Sigmoid colon (tissue), 7 donors: ENCODE results near the gene PRH2. TPM values are rescaled to one million over a fixed set of nuclear protein-coding genes. Genes with fewer than 3 reads are reported as not detected.

ENCODE experiments used
- DNase-seq: peaks from one replicate; pipeline ENCODE4 v3.0.0-alpha.2; 2019
- H3K27ac ChIP-seq, 4 donors: fragments of 200-600 bp; sonication (generic); one replicate each; pipeline ENCODE4 v1.5.1; 2016 to 2019; ENCODE audit warnings: mild to moderate bottlenecking in 1 of 4
- H3K27me3 ChIP-seq, 3 donors: fragments of 200-600 bp; sonication (generic); one replicate each; pipeline ENCODE4 v1.5.1; 2019; ENCODE audit warnings: mild to moderate bottlenecking in 1 of 3
- H3K36me3 ChIP-seq, 4 donors: fragments of 200-600 bp; sonication (generic); one replicate each; pipeline ENCODE4 v1.5.1; 2016 to 2019
- H3K4me1 ChIP-seq, 4 donors: fragments of 200-600 bp; sonication (generic); one replicate each; pipeline ENCODE4 v1.5.1; 2017 to 2019
- H3K4me3 ChIP-seq, 4 donors: fragments of 200-600 bp; sonication (generic); one replicate each; pipeline ENCODE4 v1.5.1; 2017 to 2019; ENCODE audit warnings: mild to moderate bottlenecking in 2 of 4, moderate library complexity in 1 of 4
- H3K9me3 ChIP-seq, 4 donors: fragments of 200-600 bp in 3 of 4; sonication (generic) in 3 of 4; one replicate each; pipeline versions ENCODE4 v1.5.1 to v1.6.1; 2013 to 2019
- EP300 ChIP-seq, 4 donors: sonication (generic); formaldehyde crosslinking; IDR thresholded peaks; one replicate each; pipeline ENCODE4 v1.6.1; 2017; ENCODE audit warnings: antibody characterized with exemption in 4 of 4
- POLR2A ChIP-seq, 2 donors: fragments of 450-650 bp; IDR thresholded peaks; one replicate each; pipeline ENCODE4 v1.6.1; 2016; ENCODE audit warnings: antibody characterized with exemption in 2 of 2, mild to moderate bottlenecking in 2 of 2, moderate library complexity in 2 of 2
- POLR2AphosphoS5 ChIP-seq, 4 donors: sonication (generic); formaldehyde crosslinking; IDR thresholded peaks; one replicate each; pipeline ENCODE4 v1.6.1; 2017; ENCODE audit warnings: antibody characterized with exemption in 4 of 4
- WGBS, 2 donors: extraction: QIAGEN DNeasy Blood & Tissue Kit; methylation state at CpG; one replicate each; pipeline ENCODE4 v1.1.7; 2013; 5-methylcytosine and 5-hydroxymethylcytosine counted together
- intact Hi-C: fragments of 100-400 bp; cut with DNase I; formaldehyde crosslinking; loops from one replicate; pipeline ENCODE4 v1.15.1; 2023
- polyA plus RNA-seq, 3 donors: library from polyadenylated mRNA; stranded (reverse); fragments of 200-250 nt; gene quantifications; one replicate each; pipeline ENCODE4 v1.2.3, GENCODE V29; 2013
- total RNA-seq, 4 donors: library from RNA; depleted of rRNA; stranded (reverse); fragments of >200 nt; gene quantifications; one replicate each; pipeline ENCODE4 v1.1.0, GENCODE V29; 2016
- TF ChIP-seq, protein P1 (sequence below), 4 experiments: fragments of 450-650 bp in 3 of 4; fragments of 200-600 bp in 1 of 4; IDR thresholded peaks; one replicate each; pipeline ENCODE4 v1.5.1; 2016 to 2019; ENCODE audit warnings: antibody characterized with exemption in 4 of 4, mild to moderate bottlenecking in 3 of 4, moderate library complexity in 2 of 4
- donor health status: healthy with polysubstance abuse.
- donor health status: Bipolar disorder and iron deficiency.
- donor health status: healthy.

The PRH2 gene
- total and polyA plus RNA-seq, 7 donors = 1.2 to 1.4 TPM; not detected in 5

DNA sequence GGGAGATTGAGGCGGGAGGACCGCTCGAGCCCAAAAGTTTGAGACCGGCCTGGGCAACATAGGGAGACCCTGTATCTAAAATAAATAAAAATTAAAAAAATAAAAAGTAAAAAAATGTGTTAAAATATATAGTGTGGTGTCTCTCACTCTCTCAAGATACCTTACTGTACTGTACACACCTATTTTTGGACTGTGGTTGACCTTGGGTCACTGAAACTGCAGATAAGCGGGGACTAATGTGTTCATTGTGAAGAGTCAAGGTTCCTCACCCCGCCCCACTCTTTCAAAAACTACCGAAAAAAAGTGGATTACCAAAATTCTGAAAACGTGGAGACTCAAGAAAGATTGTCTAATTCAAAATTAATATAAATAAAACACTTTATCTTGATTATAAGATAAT is 18.7 kb upstream of the PRH2 start:
- no peak for TF ChIP-seq POLR2A (IDR thresholded peaks at IDR 0.05)
- TF ChIP-seq POLR2AphosphoS5 (IDR thresholded peaks at IDR 0.05) = no peak
- intact Hi-C loops = no loop called here
- Histone ChIP-seq H3K36me3 (no peaks in the 10 kb centered on the region), H3K4me1 (no peaks in the 10 kb centered on the region), H3K4me3 (no peak overlapping the region), H3K27ac (no peak overlapping the region), H3K27me3 (no peaks in the 10 kb centered on the region), H3K9me3 (peaks cover 0 to under 1% (median 0%) of the 10 kb centered on the region in 4 donors)
- WGBS, 2 donors = 84 to 96% methylated on average over 8 of the region's 8 CpGs
- no peak for DNase-seq

DNA sequence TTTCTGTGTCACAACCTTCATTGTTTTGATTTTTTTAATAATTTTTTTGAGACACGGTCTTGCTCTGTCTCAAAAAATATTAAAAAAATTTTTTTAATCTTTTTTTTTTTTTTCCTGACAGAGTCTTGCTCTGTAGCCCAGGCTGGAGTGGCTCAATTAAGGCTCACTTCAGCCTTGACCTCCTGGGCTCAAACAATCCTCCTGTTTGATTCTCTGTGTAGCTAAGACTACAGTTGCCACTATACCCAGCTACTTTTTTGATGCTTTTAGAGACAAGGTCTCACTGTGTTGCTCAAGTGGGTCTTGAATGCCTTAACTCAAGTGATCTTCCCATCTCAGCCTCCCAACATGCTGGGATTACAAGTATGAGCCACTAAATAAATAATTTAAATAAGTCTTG is 9.2 kb upstream of the PRH2 start:
- intact Hi-C loops = no loop called here
- H3K9me3 ChIP-seq = no peaks in the 10 kb centered on the region
- WGBS, 2 donors = 94 to 96% methylated on average over 1 of the region's 1 CpG
- DNase-seq = no peak
- TF ChIP-seq, protein P1, sequence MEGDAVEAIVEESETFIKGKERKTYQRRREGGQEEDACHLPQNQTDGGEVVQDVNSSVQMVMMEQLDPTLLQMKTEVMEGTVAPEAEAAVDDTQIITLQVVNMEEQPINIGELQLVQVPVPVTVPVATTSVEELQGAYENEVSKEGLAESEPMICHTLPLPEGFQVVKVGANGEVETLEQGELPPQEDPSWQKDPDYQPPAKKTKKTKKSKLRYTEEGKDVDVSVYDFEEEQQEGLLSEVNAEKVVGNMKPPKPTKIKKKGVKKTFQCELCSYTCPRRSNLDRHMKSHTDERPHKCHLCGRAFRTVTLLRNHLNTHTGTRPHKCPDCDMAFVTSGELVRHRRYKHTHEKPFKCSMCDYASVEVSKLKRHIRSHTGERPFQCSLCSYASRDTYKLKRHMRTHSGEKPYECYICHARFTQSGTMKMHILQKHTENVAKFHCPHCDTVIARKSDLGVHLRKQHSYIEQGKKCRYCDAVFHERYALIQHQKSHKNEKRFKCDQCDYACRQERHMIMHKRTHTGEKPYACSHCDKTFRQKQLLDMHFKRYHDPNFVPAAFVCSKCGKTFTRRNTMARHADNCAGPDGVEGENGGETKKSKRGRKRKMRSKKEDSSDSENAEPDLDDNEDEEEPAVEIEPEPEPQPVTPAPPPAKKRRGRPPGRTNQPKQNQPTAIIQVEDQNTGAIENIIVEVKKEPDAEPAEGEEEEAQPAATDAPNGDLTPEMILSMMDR (IDR thresholded peaks at IDR 0.05) = no peak
- TF ChIP-seq POLR2AphosphoS5 (IDR thresholded peaks at IDR 0.05) = no peak
- H3K27ac ChIP-seq = no peak overlapping the region
- no peak overlapping the region for H3K4me3 ChIP-seq
- no peaks in the 10 kb centered on the region for H3K36me3 ChIP-seq
- H3K27me3 ChIP-seq = no peaks in the 10 kb centered on the region
- H3K4me1 ChIP-seq = no peaks in the 10 kb centered on the region

- H3K27ac ChIP-seq = no peak overlapping the region
- intact Hi-C loops = no loop called here
- no peak overlapping the region for H3K4me3 ChIP-seq
- DNase-seq = no peak
- TF ChIP-seq POLR2AphosphoS5 (IDR thresholded peaks at IDR 0.05) (no peak), EP300 (IDR thresholded peaks at IDR 0.05) (no peak), POLR2A (IDR thresholded peaks at IDR 0.05) (no peak)
- TF ChIP-seq, protein P1 (IDR thresholded peaks at IDR 0.05) = no peak
- WGBS, 2 donors = 85 to 86% methylated on average over 5 of the region's 5 CpGs
- no peaks in the 10 kb centered on the region for H3K9me3 ChIP-seq
- H3K4me1 ChIP-seq = no peaks in the 10 kb centered on the region
- no peaks in the 10 kb centered on the region for H3K27me3 ChIP-seq
- no peaks in the 10 kb centered on the region for H3K36me3 ChIP-seq
These were observed 2.8 kb upstream of the PRH2 start for GRCh38 chr12:10926269-10926668.

GRCh38 chr12:10936506-10936905 is 7.5 kb downstream of the PRH2 start:
- WGBS, 2 donors = 73 to 98% methylated on average over 1 of the region's 1 CpG

DNA sequence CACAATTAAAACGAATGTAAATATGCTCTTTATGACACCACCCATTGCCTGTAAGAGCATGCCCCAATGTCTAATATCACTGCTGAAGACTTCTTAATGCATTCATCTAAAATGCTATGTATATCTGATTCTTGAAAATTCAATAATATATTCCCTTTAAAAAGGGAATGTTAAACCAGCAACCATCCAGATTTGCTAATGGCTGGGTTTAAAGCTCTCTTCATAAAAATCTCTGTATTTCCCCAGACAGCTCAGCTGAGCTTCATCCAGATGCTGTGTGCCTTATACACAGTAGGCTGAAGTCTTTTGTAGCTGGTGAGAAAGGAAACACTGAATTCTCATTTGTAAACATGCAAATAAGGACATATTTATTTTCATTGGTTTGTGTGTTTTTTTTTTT is 10.1 kb downstream of the PRH2 start, which contains the start of gene TAS2R14:
TAS2R14 (minus strand) TSS at position 101 of the 400 bp plus-strand sequence; CDS start at position 45, 56 bp downstream.
- no peak for DNase-seq
- H3K4me3 ChIP-seq = no peak within 1 kb of the TSS
- H3K27me3 ChIP-seq = no peaks in the 10 kb centered on the region
- TF ChIP-seq POLR2AphosphoS5 (IDR thresholded peaks at IDR 0.05) (no peak), POLR2A (IDR thresholded peaks at IDR 0.05) (no peak), EP300 (IDR thresholded peaks at IDR 0.05) (no peak)
- TF ChIP-seq, protein P1 (IDR thresholded peaks at IDR 0.05) = no peak
- no peaks in the 10 kb centered on the region for H3K9me3 ChIP-seq
- intact Hi-C loops = no loop called here
- no peaks in the 10 kb centered on the region for H3K36me3 ChIP-seq
- no peak within 1 kb of the TSS for H3K27ac ChIP-seq
- WGBS, 2 donors = 66 to 96% methylated on average over 1 of the region's 1 CpG
- no peaks in the 10 kb centered on the region for H3K4me1 ChIP-seq

More at GRCh38 chr12:10936506-10936905, 7.5 kb downstream of the PRH2 start:
- no peaks in the 10 kb centered on the region for H3K36me3 ChIP-seq
- no peaks in the 10 kb centered on the region for H3K4me1 ChIP-seq
- H3K27me3 ChIP-seq = no peaks in the 10 kb centered on the region
- no peaks in the 10 kb centered on the region for H3K9me3 ChIP-seq
- intact Hi-C loops = no loop called here
- TF ChIP-seq POLR2AphosphoS5 (IDR thresholded peaks at IDR 0.05) (no peak), EP300 (IDR thresholded peaks at IDR 0.05) (no peak), POLR2A (IDR thresholded peaks at IDR 0.05) (no peak)
- TF ChIP-seq, protein P1 (IDR thresholded peaks at IDR 0.05) = no peak
- H3K27ac ChIP-seq = no peak overlapping the region
- no peak overlapping the region for H3K4me3 ChIP-seq
- no peak for DNase-seq
